Aorta (tissue), 5 donors: ENCODE data around the gene QRSL1. TPM values are rescaled to one million over a fixed set of nuclear protein-coding genes. Genes with fewer than 3 reads are reported as not detected.

ENCODE experiments used
- ATAC-seq: fragments of 200-7000 bp; cut with Tn5 transposase; one replicate; pipeline ENCODE4 v1.9.1; 2022; ENCODE audit warnings: moderate library complexity; ENCODE audit not compliant: low FRiP score
- DNase-seq, 2 donors: peaks; one replicate each; pipeline ENCODE4 v3.0.0-alpha.2; 2020
- H3K27ac ChIP-seq, 2 donors: one replicate each; pipeline ENCODE4 v1.5.1; 2013; ENCODE audit warnings: low read length in 2 of 2, mild to moderate bottlenecking in 2 of 2, moderate library complexity in 2 of 2, control low read depth in 1 of 2, inconsistent platforms in 1 of 2, low read depth in 1 of 2
- H3K27me3 ChIP-seq, 2 donors: one replicate each; pipeline ENCODE4 v1.6.1; 2013; ENCODE audit warnings: control low read depth in 1 of 2, low read length in 1 of 2, mild to moderate bottlenecking in 1 of 2, moderate library complexity in 1 of 2; ENCODE audit not compliant: insufficient read depth in 2 of 2, control insufficient read depth in 1 of 2
- H3K36me3 ChIP-seq, 2 donors: one replicate each; pipeline ENCODE4 v1.6.1; 2013; ENCODE audit warnings: control low read depth in 1 of 2, low read length in 1 of 2, mild to moderate bottlenecking in 1 of 2; ENCODE audit not compliant: insufficient read depth in 2 of 2, control insufficient read depth in 1 of 2
- H3K4me1 ChIP-seq, 2 donors: one replicate each; pipeline ENCODE4 v1.6.1; 2013; ENCODE audit warnings: low read length in 2 of 2, control low read depth in 1 of 2, mild to moderate bottlenecking in 1 of 2, moderate library complexity in 1 of 2; ENCODE audit not compliant: insufficient read depth in 2 of 2, control insufficient read depth in 1 of 2
- H3K4me3 ChIP-seq, 2 donors: one replicate each; pipeline ENCODE4 v1.5.1; 2013; ENCODE audit warnings: low read length in 2 of 2, control low read depth in 1 of 2, mild to moderate bottlenecking in 1 of 2
- H3K9me3 ChIP-seq: one replicate; pipeline ENCODE4 v1.6.1; 2013; ENCODE audit warnings: mild to moderate bottlenecking, low read length; ENCODE audit not compliant: control insufficient read depth
- WGBS, 2 donors: extraction: QIAGEN DNeasy Blood & Tissue Kit; methylation state at CpG; one replicate each; pipeline ENCODE4 v1.1.7; 2013; 5-methylcytosine and 5-hydroxymethylcytosine counted together
- intact Hi-C, 2 donors: fragments of 100-400 bp; cut with DNase I; formaldehyde crosslinking; loops; one replicate each; pipeline versions ENCODE4 v1.14.2 to v1.15.0; 2022
- polyA plus RNA-seq, 2 donors: library from polyadenylated mRNA; stranded (reverse); fragments of 200-250 nt; gene quantifications; one replicate each; pipeline ENCODE4 v1.2.3, GENCODE V29; 2013
- total RNA-seq, 2 donors: library from RNA; stranded (reverse); fragmentation: NEBNext Ultra II Directional; extraction: Animal tissue kit (Norgen Biotek cat#: 25700); gene quantifications; one replicate each; pipeline ENCODE4 v1.2.1, GENCODE V29; 2021
- donor health status: healthy with polysubstance abuse.
- donor health status: Bipolar disorder and iron deficiency.
- donor health status: DM: no; HTN: no; CAD: no.
- donor health status: DM: no; HTN: no; CAD: no.
- donor health status: DM: yes; HTN: yes; CAD: no.

QRSL1 gene
- total and polyA plus RNA-seq, 4 donors, result 1.9 to 8.7 (median 5.1) TPM

DNA sequence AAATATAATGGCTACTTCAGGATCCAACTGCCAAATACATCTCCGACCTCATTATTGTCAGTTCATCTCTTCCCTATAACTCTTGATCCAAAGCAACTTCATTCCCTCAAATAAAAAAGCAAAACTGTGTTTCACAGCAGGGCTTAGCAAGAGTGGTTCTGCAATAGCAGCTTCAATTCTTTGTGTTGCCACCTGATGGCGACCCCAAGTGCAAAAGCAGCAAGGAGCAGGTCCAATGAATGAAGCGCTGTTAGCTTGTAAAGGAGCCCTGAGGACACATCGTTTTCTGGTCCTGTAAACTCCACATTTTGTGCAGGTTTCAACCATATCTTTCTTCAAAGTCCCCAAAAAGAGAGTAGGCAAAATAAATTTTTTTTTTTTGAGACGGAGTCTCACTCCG is 19.7 kb upstream of the QRSL1 start:
- DNase-seq (no peak), ATAC-seq (no peak)
- H3K36me3 ChIP-seq, result no peaks in the 10 kb centered on the region
- H3K27ac ChIP-seq, result no peak overlapping the region
- intact Hi-C loops, result loop anchor here (2.0 to 5.0 kb wide), 2 partner anchors 368 to 369 kb away; no protein-coding TSS in a partner anchor
- no peaks in the 10 kb centered on the region for H3K27me3 ChIP-seq
- 72% methylated on average over 6 of the region's 6 CpGs for WGBS, 2 donors
- no peaks in the 10 kb centered on the region for H3K4me1 ChIP-seq
- H3K4me3 ChIP-seq, result no peak overlapping the region
- H3K9me3 ChIP-seq, result no peaks in the 10 kb centered on the region

DNA sequence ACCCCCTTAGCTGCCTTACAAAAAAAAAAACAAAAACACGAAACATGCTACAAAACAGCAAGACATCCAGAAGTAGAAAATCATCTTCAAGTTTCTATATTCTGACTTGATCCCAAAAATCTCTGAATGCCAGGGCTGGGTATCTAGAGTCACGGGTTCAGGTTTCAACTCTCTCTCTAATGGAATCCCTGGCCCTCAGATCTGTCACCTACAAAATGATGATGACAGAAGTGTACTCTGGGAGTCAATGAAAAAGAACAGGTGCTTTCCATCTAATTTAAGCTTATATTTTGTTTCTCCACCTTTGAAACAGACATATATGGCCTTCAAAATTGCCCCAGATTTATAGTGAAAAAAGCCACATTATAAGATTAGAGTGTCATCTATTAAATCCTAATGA is 18.3 kb upstream of the QRSL1 start:
- no peaks in the 10 kb centered on the region for H3K9me3 ChIP-seq
- H3K36me3 ChIP-seq, result no peaks in the 10 kb centered on the region
- no peak for ATAC-seq
- H3K27ac ChIP-seq, result no peak overlapping the region
- no peak for DNase-seq
- H3K27me3 ChIP-seq, result no peaks in the 10 kb centered on the region
- 79 to 80% methylated on average over 2 of the region's 2 CpGs for WGBS, 2 donors
- H3K4me3 ChIP-seq, result no peak overlapping the region
- intact Hi-C loops, result loop anchor here in 1 of 2 donors (5.0 kb wide), 1 partner anchor 366 kb away; no protein-coding TSS in a partner anchor
- H3K4me1 ChIP-seq, result no peaks in the 10 kb centered on the region

DNA sequence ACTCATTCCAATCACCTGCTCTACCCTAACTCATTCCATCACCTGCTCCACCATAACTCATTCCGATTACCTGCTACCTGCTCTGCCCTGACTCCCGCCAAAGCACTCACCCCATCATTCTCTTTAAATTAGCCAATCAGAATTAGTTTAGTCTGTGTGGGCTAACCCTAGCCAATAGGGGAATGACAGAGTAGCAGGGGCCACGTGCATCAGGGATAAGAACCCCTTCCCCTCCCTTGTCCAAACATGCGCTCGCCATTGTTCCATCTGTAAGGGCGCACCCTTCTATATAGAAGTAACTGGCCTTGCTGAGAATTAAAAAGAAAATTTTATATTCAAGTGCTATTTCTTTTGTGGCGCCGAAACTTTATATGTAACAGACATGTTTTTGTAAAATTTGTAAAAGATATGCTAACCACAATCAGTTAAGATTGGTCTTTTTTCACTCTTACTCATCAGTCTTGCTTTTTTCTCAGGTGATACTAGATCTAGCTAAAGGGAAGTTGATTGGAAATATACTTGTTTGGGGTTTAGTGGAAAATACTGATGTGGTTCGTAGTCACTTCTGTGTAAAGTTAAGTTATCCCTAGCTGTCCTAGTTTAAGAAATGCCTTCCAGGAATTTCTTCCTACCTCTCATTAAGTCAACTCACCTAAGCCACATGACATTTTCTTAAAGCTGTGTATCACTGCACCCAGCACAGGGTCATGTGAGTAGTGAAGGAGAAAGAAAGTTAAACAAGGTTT is 16.5 kb upstream of the QRSL1 start:
- whole genome bisulfite sequencing, 2 donors, result 93 to 95% methylated on average over 9 of the region's 9 CpGs
- no peaks in the 10 kb centered on the region for H3K27me3 ChIP-seq
- H3K9me3 ChIP-seq, result no peaks in the 10 kb centered on the region
- ATAC-seq, result no peak
- no peak overlapping the region for H3K4me3 ChIP-seq
- no peaks in the 10 kb centered on the region for H3K36me3 ChIP-seq
- intact Hi-C loops, result loop anchor here in 1 of 2 donors (5.0 kb wide), 1 partner anchor 364 kb away; no protein-coding TSS in a partner anchor
- no peak for DNase-seq
- no peak overlapping the region for H3K27ac ChIP-seq
- no peaks in the 10 kb centered on the region for H3K4me1 ChIP-seq

DNA sequence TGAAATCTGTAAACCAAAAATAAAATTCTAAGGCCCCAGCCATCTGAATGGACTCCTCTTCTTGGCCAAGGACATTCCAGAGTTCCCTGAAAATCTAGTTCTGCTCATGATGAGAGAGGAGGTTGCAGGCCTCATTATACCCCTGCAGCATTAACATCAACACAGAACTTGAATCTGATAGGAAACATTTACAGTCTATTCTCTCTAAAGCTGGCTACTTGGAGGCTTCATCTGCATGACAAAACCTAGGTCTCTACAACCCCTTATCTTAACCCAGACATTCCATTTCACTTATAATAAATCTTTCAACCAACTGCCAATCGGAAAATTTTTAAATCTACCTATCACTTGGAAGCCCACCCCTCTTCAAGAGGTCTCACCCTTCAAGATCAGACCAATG is 15.8 kb upstream of the QRSL1 start:
- no peak overlapping the region for H3K4me3 ChIP-seq
- ATAC-seq (no peak), DNase-seq (no peak)
- H3K36me3 ChIP-seq, result no peaks in the 10 kb centered on the region
- WGBS, 2 donors, result 67 to 79% methylated on average over 1 of the region's 1 CpG
- no peaks in the 10 kb centered on the region for H3K9me3 ChIP-seq
- no peaks in the 10 kb centered on the region for H3K4me1 ChIP-seq
- H3K27me3 ChIP-seq, result no peaks in the 10 kb centered on the region
- intact Hi-C loops, result loop anchor here in 1 of 2 donors (5.0 kb wide), 1 partner anchor 364 kb away; no protein-coding TSS in a partner anchor
- no peak overlapping the region for H3K27ac ChIP-seq

DNA sequence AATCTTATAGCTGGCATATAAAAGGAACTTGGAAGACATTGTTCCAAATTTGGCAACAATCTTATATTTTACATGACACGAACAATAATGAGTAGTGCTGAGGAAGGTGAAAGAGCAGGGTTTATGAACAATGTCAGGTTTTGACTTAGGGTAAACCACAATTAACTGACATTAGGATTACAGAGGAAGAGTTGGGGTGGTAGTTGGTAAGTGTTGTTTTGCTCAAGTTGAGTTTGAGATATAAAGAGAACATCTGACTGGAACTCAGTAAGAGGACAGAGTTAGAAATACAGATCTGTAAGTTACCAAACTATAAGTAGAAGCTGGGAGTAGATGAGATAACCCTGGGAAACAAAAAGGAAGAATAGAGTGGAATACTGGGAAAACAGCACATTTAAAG is 15.2 kb upstream of the QRSL1 start:
- H3K9me3 ChIP-seq, result no peaks in the 10 kb centered on the region
- no peaks in the 10 kb centered on the region for H3K27me3 ChIP-seq
- H3K27ac ChIP-seq, result no peak overlapping the region
- ATAC-seq (no peak), DNase-seq (no peak)
- WGBS, 2 donors, result 69 to 74% methylated on average over 1 of the region's 1 CpG
- no peaks in the 10 kb centered on the region for H3K36me3 ChIP-seq
- H3K4me3 ChIP-seq, result no peak overlapping the region
- intact Hi-C loops, result loop anchor here in 1 of 2 donors (5.0 kb wide), 1 partner anchor 363 kb away; no protein-coding TSS in a partner anchor
- no peaks in the 10 kb centered on the region for H3K4me1 ChIP-seq

DNA sequence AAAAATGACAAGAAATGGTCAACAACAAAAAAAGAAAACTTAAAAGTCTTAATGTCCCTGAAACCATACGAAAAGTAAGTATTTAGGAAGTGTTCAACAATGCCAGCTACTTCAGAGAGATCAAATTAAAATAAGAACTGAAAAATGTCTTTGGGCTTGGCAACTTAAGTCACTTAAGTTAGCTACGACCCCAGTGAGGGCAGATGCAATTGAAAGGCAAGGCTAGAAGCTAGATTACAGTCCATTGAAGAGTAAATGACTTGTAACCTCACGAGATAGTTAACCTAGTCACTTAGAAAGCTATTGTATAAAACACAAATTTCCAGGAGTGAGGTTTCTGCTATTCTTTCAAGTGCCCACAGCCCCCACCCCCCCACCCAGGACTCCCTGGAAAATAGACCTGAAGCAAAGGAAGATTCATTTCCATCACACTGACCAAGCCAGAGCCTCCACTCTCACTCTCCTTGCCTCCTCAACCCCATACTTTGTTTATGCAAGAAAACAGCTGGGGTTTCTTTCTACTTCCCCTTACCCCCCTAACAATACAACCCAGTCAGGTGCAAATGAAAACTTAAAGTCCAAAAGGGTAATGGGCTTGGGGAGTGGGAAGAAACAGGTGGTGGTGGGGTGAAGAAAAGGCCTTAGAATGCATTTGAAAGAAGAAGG is 14.7 kb upstream of the QRSL1 start:
- Histone ChIP-seq H3K9me3 (no peaks in the 10 kb centered on the region), H3K27ac (no peak overlapping the region), H3K36me3 (no peaks in the 10 kb centered on the region), H3K4me1 (no peaks in the 10 kb centered on the region), H3K27me3 (no peaks in the 10 kb centered on the region), H3K4me3 (no peak overlapping the region)
- 61 to 70% methylated on average over 3 of the region's 3 CpGs for WGBS, 2 donors
- ATAC-seq (no peak), DNase-seq (no peak)
- intact Hi-C loops, result loop anchor here in 1 of 2 donors (5.0 kb wide), 1 partner anchor 363 kb away; no protein-coding TSS in a partner anchor

DNA sequence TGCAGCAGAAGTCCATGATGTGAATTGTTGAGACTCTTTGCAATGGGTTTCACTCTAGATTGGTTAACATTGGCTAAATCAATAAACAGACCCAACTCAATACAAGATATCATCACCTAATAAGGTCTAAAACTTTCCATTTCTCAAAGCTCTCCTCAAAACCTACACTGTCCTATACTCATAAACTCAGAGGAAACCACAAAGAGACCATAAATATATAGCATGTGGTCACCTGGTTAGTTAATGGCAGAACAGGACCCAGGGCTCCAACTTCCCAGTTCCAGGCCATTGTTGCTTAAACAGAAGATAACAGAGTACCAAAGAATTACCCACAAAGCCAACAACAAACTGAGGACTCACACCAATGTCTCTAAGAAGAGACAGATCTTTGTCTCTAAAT is 12.1 kb upstream of the QRSL1 start:
- intact Hi-C loops, result no loop called here
- Histone ChIP-seq H3K4me3 (no peak overlapping the region), H3K27me3 (no peaks in the 10 kb centered on the region), H3K27ac (no peak overlapping the region), H3K9me3 (no peaks in the 10 kb centered on the region), H3K36me3 (no peaks in the 10 kb centered on the region), H3K4me1 (no peaks in the 10 kb centered on the region)
- DNase-seq, result no peak
- ATAC-seq, result no peak

DNA sequence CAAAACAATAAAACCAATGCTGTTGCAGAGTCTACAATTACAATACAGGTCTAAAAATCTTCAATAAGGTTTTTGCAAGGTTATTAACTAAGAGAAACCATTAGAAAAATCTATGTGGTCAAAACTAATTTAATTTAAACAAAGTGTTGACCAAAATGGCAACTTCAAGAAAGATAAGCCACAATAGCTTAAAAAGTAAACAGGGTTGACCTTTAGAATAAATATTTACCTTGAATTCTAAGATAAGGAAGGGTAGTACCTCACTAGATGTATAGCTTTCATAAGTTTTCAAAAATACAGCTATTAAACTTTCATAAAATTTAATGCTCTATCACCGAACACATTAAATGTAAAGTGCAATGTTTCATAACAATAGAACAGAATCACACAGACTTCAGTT is 11.5 kb upstream of the QRSL1 start:
- no peak for ATAC-seq

DNA sequence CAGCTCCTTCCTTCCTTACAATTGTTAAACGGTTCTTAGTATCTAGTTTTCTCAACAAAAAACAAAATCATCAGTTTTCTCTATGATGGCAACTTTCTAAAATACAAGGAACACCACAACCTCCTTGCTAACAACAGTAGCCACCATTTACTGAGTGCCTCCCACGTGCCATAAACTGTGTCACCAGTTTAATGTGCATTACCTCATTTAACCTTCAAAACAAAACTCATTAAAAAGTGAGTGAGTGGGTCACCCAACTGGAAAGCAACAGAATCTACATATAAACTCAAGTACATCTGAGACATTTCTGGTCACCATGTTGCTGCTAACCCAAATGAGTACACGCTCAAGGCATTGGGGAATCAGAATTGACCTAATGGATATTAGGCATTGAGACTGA is 11.1 kb upstream of the QRSL1 start:
- 66 to 80% methylated on average over 3 of the region's 3 CpGs for WGBS, 2 donors
- Histone ChIP-seq H3K9me3 (no peaks in the 10 kb centered on the region), H3K36me3 (peaks cover 0 to 2% of the 10 kb centered on the region in 2 donors), H3K4me1 (no peaks in the 10 kb centered on the region), H3K4me3 (no peak overlapping the region), H3K27ac (no peak overlapping the region), H3K27me3 (no peaks in the 10 kb centered on the region)
- intact Hi-C loops, result no loop called here
- no peak for DNase-seq
- ATAC-seq, result no peak

More for the DNA sequence above, 11.5 kb upstream of the QRSL1 start:
- no peaks in the 10 kb centered on the region for H3K9me3 ChIP-seq
- H3K4me1 ChIP-seq, result no peaks in the 10 kb centered on the region
- no peaks in the 10 kb centered on the region for H3K27me3 ChIP-seq
- 88 to 89% methylated on average over 1 of the region's 1 CpG for WGBS, 2 donors
- H3K36me3 ChIP-seq, result peaks cover 0 to 2% of the 10 kb centered on the region in 2 donors
- no peak for DNase-seq
- intact Hi-C loops, result no loop called here
- no peak overlapping the region for H3K27ac ChIP-seq
- no peak overlapping the region for H3K4me3 ChIP-seq
